A549 (cell line): ENCODE measurements around the gene SH2D1B.

ENCODE experiments used
- EP300 ChIP-seq, 2 experiments: fragments of >200 bp; sonication (Bioruptor Twin); formaldehyde crosslinking; IDR thresholded peaks; 2 replicates in 1 of 2; 3 replicates in 1 of 2; pipeline ENCODE4 v1.6.1; 2016 to 2017
- KDM5A ChIP-seq: fragments of 200-600 bp; sonication (generic); IDR thresholded peaks from 2 replicates; pipeline ENCODE4 v1.6.1; 2016; ENCODE audit warnings: antibody characterized with exemption, mild to moderate bottlenecking
- NPAS2 ChIP-seq: fragments of 250-450 bp; sonication (Bioruptor Pico); IDR thresholded peaks from 2 replicates; pipeline ENCODE4 v1.8.0; 2022; ENCODE audit warnings: mild to moderate bottlenecking, moderate library complexity, borderline replicate concordance
- NR3C1 ChIP-seq: fragments of >200 bp; sonication (Bioruptor Twin); formaldehyde crosslinking; IDR thresholded peaks from 3 replicates; pipeline ENCODE4 v1.6.1; 2017
- RAD21 ChIP-seq, 2 experiments: fragments of >200 bp in 1 of 2; sonication (Bioruptor Twin) in 1 of 2; formaldehyde crosslinking in 1 of 2; IDR thresholded peaks in 1 of 2; conservative IDR thresholded peaks in 1 of 2; 2 replicates in 1 of 2; 3 replicates in 1 of 2; pipeline ENCODE4 v1.6.1; 2012 to 2018; ENCODE audit warnings: inconsistent platforms in 1 of 2
- RCOR1 ChIP-seq: fragments of 150-350 bp; IDR thresholded peaks from 2 replicates; pipeline ENCODE4 v1.6.1; 2014; ENCODE audit warnings: antibody characterized with exemption, low read length, low read depth
- ZFP36 ChIP-seq: fragments of 450-650 bp; IDR thresholded peaks from 2 replicates; pipeline ENCODE4 v1.6.1; 2014; ENCODE audit warnings: borderline replicate concordance; ENCODE audit not compliant: partially characterized antibody
- TF ChIP-seq, protein P1 (sequence below): fragments of 150-350 bp; IDR thresholded peaks from 2 replicates; pipeline ENCODE4 v1.6.1; 2014; ENCODE audit warnings: low read depth, mild to moderate bottlenecking, low read length
- TF ChIP-seq, protein P2 (sequence below): fragments of >200 bp; sonication (Bioruptor Twin); formaldehyde crosslinking; IDR thresholded peaks from 3 replicates; pipeline ENCODE4 v1.5.1; 2016
- TF ChIP-seq, protein P3 (sequence below): fragments of 450-650 bp; IDR thresholded peaks from 2 replicates; pipeline ENCODE4 v1.6.1; 2014; ENCODE audit warnings: antibody characterized with exemption

DNA sequence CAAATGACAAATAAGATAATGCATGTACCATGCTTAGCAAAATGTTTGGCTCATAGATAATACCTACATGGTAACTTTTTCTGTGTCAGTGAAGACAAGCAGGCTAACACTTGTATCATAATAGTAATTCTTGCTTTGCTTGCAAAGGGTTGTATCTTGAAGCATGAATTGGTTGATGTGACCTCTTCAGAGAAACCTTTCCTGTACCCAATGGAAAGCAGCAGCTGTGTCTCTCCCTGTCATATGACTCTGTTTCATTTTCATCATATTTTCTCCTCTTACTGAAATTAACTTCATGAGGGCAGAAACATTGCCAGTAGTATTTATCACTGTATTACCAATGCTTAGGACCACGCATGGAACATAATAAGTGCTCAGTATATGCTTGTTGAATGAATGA lies 4.4 kb downstream of the SH2D1B start:
- TF ChIP-seq RCOR1, result no peak
- TF ChIP-seq NR3C1, result no peak
- TF ChIP-seq, protein P1, sequence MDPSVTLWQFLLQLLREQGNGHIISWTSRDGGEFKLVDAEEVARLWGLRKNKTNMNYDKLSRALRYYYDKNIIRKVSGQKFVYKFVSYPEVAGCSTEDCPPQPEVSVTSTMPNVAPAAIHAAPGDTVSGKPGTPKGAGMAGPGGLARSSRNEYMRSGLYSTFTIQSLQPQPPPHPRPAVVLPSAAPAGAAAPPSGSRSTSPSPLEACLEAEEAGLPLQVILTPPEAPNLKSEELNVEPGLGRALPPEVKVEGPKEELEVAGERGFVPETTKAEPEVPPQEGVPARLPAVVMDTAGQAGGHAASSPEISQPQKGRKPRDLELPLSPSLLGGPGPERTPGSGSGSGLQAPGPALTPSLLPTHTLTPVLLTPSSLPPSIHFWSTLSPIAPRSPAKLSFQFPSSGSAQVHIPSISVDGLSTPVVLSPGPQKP, result no peak
- TF ChIP-seq, protein P2, sequence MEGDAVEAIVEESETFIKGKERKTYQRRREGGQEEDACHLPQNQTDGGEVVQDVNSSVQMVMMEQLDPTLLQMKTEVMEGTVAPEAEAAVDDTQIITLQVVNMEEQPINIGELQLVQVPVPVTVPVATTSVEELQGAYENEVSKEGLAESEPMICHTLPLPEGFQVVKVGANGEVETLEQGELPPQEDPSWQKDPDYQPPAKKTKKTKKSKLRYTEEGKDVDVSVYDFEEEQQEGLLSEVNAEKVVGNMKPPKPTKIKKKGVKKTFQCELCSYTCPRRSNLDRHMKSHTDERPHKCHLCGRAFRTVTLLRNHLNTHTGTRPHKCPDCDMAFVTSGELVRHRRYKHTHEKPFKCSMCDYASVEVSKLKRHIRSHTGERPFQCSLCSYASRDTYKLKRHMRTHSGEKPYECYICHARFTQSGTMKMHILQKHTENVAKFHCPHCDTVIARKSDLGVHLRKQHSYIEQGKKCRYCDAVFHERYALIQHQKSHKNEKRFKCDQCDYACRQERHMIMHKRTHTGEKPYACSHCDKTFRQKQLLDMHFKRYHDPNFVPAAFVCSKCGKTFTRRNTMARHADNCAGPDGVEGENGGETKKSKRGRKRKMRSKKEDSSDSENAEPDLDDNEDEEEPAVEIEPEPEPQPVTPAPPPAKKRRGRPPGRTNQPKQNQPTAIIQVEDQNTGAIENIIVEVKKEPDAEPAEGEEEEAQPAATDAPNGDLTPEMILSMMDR, result no peak
- TF ChIP-seq, protein P3, sequence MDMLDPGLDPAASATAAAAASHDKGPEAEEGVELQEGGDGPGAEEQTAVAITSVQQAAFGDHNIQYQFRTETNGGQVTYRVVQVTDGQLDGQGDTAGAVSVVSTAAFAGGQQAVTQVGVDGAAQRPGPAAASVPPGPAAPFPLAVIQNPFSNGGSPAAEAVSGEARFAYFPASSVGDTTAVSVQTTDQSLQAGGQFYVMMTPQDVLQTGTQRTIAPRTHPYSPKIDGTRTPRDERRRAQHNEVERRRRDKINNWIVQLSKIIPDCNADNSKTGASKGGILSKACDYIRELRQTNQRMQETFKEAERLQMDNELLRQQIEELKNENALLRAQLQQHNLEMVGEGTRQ, result no peak
- no peak for TF ChIP-seq KDM5A
- TF ChIP-seq NPAS2, result no peak
- no peak for TF ChIP-seq RAD21 (conservative IDR thresholded peaks at IDR 0.05 in 1 of 2, IDR thresholded peaks at IDR 0.05 in 1 of 2)
- no peak for TF ChIP-seq ZFP36
- TF ChIP-seq EP300 (IDR thresholded peaks at IDR 0.05), result no peak
